A673 (cell line): ENCODE measurements around the gene C16orf74. TPM values are rescaled to one million over a fixed set of nuclear protein-coding genes. Genes with fewer than 3 reads are reported as not detected.

Experiments used
- BruUV-seq: library from RNA; stranded (reverse); fragments of 400-500 nt; replicated peaks from 2 replicates; lab custom pipeline; 2021; lab: Mats Ljungman, UMichigan
- CTCF ChIA-PET: fragments of 300-600 bp; sonication (Branson Sonifier 250); formaldehyde crosslinking; loops from one replicate; lab custom pipeline; 2022; ENCODE audit warnings: antibody characterized with exemption; lab: Charles Lee
- POLR2A ChIA-PET: fragments of 300-600 bp; sonication (Branson Sonifier 250); formaldehyde crosslinking; loops from one replicate; lab custom pipeline; 2022; ENCODE audit warnings: antibody characterized with exemption; ENCODE audit not compliant: low non-redundant PET; lab: Charles Lee
- DNase-seq: peaks from one replicate; pipeline ENCODE4 v3.0.0-alpha.2; 2015; ENCODE audit warnings: low spot score
- H3K27ac ChIP-seq: fragments of 200-600 bp; sonication (generic); 2 replicates; pipeline ENCODE4 v1.5.1; 2016; ENCODE audit warnings: mixed run types, low read depth, mild to moderate bottlenecking, mixed read lengths, antibody characterized with exemption, low read length; ENCODE audit not compliant: poor library complexity, severe bottlenecking
- H3K27me3 ChIP-seq: fragments of 200-600 bp; sonication (generic); replicated peaks from 2 replicates; pipeline ENCODE4 v1.6.1; 2017; ENCODE audit warnings: mixed run types, low read depth, mild to moderate bottlenecking, mixed read lengths, antibody characterized with exemption, low read length; ENCODE audit not compliant: insufficient read depth, poor library complexity
- H3K36me3 ChIP-seq: fragments of 200-600 bp; sonication (generic); 2 replicates; pipeline ENCODE4 v1.6.1; 2016; ENCODE audit warnings: mixed run types, mild to moderate bottlenecking, mixed read lengths, antibody characterized with exemption, low read length; ENCODE audit not compliant: insufficient read depth, poor library complexity, severe bottlenecking
- H3K4me1 ChIP-seq: fragments of 200-600 bp; sonication (generic); 2 replicates; pipeline ENCODE4 v1.6.1; 2017; ENCODE audit warnings: mixed run types, mild to moderate bottlenecking, mixed read lengths, antibody characterized with exemption, low read length; ENCODE audit not compliant: insufficient read depth, poor library complexity, severe bottlenecking
- H3K4me3 ChIP-seq: fragments of 200-600 bp; sonication (generic); 2 replicates; pipeline ENCODE4 v1.5.1; 2016; ENCODE audit warnings: low read depth, mixed run types, mild to moderate bottlenecking, mixed read lengths, low read length; ENCODE audit not compliant: poor library complexity, severe bottlenecking
- H3K9me3 ChIP-seq: fragments of 200-600 bp; sonication (generic); 2 replicates; pipeline ENCODE4 v1.6.1; 2016; ENCODE audit warnings: mixed run types, low read depth, mild to moderate bottlenecking, mixed read lengths, antibody characterized with exemption, low read length; ENCODE audit not compliant: poor library complexity, severe bottlenecking
- EZH2 ChIP-seq: fragments of 200-600 bp; sonication (generic); IDR thresholded peaks from 2 replicates; pipeline ENCODE4 v1.6.1; 2017; ENCODE audit warnings: borderline replicate concordance, low read depth, mild to moderate bottlenecking, mixed read lengths, antibody characterized with exemption, low read length; ENCODE audit not compliant: poor library complexity, severe bottlenecking
- intact Hi-C: fragments of 100-400 bp; cut with micrococcal nuclease; formaldehyde crosslinking; loops from one replicate; pipeline ENCODE4 v1.10.0; 2022; ENCODE audit not compliant: unreplicated experiment
- total RNA-seq: library from RNA; stranded (reverse); gene quantifications from 2 replicates; pipeline ENCODE4 v1.2.3, GENCODE V29; 2021
- TF ChIP-seq, protein P1 (sequence below): fragments of 300-800, 200-600 bp; sonication (generic); conservative IDR thresholded peaks from 2 replicates; pipeline ENCODE4 v1.5.1; 2017; ENCODE audit warnings: low read depth, mild to moderate bottlenecking, antibody characterized with exemption, low read length, moderate library complexity, mixed read lengths

Gene C16orf74
- total RNA-seq, 1 experiment from 2014 or later, result 3.8 TPM

- no peaks in the 10 kb centered on the region for H3K36me3 ChIP-seq
- intact Hi-C loops, result no loop called here
- H3K4me3 ChIP-seq, result no peak overlapping the region
- peaks cover 7% of the 10 kb centered on the region for H3K4me1 ChIP-seq
- no peaks in the 10 kb centered on the region for H3K27me3 ChIP-seq
- no peak overlapping the region for H3K27ac ChIP-seq
- ChIA-PET POLR2A (interaction anchor here (0.5 kb wide), 1 partner anchor 19 kb away, joined by 4 read pairs; no protein-coding TSS in a partner anchor), CTCF (no interaction called here)
- no peak for DNase-seq
- no TSS peak for BruUV-seq
- TF ChIP-seq, protein P1, sequence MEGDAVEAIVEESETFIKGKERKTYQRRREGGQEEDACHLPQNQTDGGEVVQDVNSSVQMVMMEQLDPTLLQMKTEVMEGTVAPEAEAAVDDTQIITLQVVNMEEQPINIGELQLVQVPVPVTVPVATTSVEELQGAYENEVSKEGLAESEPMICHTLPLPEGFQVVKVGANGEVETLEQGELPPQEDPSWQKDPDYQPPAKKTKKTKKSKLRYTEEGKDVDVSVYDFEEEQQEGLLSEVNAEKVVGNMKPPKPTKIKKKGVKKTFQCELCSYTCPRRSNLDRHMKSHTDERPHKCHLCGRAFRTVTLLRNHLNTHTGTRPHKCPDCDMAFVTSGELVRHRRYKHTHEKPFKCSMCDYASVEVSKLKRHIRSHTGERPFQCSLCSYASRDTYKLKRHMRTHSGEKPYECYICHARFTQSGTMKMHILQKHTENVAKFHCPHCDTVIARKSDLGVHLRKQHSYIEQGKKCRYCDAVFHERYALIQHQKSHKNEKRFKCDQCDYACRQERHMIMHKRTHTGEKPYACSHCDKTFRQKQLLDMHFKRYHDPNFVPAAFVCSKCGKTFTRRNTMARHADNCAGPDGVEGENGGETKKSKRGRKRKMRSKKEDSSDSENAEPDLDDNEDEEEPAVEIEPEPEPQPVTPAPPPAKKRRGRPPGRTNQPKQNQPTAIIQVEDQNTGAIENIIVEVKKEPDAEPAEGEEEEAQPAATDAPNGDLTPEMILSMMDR, result no peak
- TF ChIP-seq EZH2, result no peak
- no peaks in the 10 kb centered on the region for H3K9me3 ChIP-seq
Measured at GRCh38 chr16:85730186-85730465, 20.8 kb downstream of the C16orf74 start.

DNA sequence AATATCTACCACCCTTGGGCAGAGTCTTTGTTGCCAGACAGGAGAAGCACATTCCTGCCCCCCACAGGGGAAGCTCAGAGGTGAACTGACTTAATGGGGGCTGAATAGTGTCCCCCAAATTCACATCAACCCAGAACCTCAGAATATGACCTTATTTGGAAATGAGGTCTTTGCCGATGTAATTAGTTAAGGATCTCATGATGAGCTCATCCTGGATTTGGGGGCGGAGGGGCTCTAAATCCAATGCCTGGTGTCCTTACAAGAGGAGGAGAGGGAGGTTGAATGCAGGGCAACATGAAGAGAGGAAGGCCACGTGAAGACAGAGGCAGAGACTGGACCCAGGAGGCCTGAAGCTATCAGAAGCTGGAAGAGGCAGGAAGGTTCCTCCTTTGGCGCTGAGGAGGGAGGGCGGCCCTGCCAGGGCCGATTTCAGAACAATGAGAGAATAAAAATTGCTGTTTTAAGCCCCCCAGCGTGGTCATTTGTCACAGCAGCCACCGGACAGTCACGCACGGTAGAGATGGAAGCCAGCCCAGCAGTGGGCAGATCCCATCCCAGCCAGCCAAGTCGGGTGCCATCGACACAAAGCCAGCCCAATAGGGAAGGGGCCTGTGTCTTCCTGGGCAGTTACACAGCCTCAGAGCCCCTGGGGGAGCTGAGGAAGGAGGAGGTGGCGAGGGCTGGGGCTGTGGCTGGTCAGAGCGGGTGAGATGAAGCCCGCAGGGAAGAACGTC, 21.3 kb downstream of the C16orf74 start:
- no peak overlapping the region for H3K4me3 ChIP-seq
- H3K9me3 ChIP-seq, result no peaks in the 10 kb centered on the region
- H3K27me3 ChIP-seq, result no peaks in the 10 kb centered on the region
- no peaks in the 10 kb centered on the region for H3K36me3 ChIP-seq
- intact Hi-C loops, result no loop called here
- BruUV-seq, result no TSS peak
- H3K4me1 ChIP-seq, result peaks cover 7% of the 10 kb centered on the region
- ChIA-PET POLR2A (no interaction called here), CTCF (interaction anchor here (0.6 kb wide), 1 partner anchor 18 kb away, joined by 4 read pairs; no protein-coding TSS in a partner anchor)
- TF ChIP-seq EZH2, result no peak
- TF ChIP-seq, protein P1, result no peak
- peak overlapping the region; percentile 30 for H3K27ac ChIP-seq
- DNase-seq, result no peak

DNA sequence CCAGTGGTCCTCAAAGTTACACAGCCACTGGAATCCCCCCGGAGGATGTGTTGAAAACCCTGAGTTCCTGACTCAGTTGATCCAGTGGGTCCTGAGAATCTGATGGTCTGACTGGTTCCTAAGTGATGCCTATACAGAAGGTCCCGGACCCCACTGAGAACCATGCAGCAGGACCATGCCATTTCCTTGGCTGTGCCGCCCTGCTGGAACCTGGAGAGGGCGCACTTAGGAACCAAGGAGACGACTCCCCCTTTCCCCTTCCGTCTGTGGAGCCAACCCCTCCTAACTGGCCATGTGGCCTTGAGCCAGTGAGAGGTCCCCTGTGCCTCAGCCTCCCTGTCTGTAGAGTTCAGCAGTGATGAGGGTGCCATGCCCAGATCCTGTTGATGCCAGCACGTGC, 22.0 kb downstream of the C16orf74 start:
- POLR2A ChIA-PET, result no interaction called here
- DNase-seq, result peak; percentile 38
- peaks cover 7% of the 10 kb centered on the region for H3K4me1 ChIP-seq
- intact Hi-C loops, result no loop called here
- TF ChIP-seq, protein P1, result peak; percentile 59
- no peak for TF ChIP-seq EZH2
- H3K4me3 ChIP-seq, result no peak overlapping the region
- CTCF ChIA-PET, result no interaction called here
- no peaks in the 10 kb centered on the region for H3K9me3 ChIP-seq
- no peaks in the 10 kb centered on the region for H3K36me3 ChIP-seq
- no peak overlapping the region for H3K27ac ChIP-seq
- no TSS peak for BruUV-seq
- H3K27me3 ChIP-seq, result no peaks in the 10 kb centered on the region
